ENCODE measurements around the gene LAGE3.
"Not testable (repeated sequence)": the region's sequence is repeated elsewhere in the genome, so short reads cannot be mapped to it uniquely, and the experiment has no call there.

LAGE3 gene

DNA sequence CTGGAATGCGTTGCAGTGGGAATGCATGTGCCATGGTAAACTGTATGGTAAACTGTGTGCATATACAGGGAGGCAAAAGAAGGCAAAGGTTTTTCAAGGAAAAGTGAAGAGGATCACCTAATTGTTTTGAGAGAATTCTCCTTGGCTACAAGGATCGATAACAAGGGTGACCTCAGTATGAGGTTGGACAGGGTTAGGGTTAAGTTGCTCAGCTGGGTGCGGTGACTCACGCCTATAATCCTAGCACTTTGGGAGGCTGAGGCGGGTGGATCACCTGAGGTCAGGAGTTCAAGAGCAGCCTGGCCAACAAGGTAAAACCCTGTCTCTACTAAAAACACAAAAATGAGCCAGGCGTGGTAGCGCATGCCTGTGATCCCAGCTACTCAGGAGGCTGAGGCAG is 22.3 kb upstream of the LAGE3 start:
- not testable (repeated sequence) for DNase-seq

DNA sequence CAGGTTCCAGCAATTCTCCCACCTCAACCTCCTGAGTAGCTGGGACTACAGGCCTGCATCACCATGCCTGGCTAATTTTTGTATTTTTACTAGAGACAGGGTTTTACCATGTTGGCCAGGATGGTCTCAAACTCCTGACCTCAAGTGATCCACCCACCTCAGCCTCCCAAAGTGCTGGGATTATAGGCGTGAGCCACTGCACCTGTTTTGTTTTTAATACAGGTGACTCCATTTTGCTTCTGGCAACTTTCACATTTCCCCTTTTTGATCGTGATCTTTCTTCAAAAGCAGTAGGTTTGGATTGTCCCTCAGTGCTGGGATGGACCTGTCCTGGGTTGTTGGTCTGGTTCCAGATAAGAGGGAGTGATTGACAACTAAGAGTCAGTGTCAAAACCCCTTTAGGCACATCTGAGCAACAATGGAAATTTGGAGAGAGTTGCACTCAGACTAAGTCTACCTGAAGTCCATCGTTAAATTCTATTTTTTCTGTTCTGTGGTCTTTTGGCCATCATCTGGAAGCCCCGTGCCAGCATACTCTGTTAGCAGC is 17.6 kb upstream of the LAGE3 start:
- DNase-seq, result not testable (repeated sequence)

DNA sequence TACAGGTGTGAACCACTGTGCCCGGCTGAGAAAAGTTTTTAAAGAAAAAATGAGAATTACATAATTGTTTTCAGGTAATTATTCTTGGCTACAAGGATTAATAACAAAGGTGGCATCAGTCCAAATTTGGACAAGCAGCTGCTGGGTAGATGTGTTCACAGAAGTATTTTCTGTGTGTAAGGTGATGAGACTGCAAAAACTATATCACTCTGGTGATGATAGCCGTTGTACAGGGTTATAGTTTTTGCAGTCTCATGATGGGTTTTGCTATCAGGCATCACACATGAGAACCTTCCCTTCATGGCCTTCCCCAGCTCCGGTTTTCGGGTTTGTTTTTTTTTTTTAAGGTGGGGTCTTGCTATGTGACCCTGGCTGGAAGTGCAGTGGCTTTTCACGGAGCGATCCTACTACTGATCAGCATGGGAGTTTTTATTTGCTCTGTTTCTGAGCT is 16.4 kb upstream of the LAGE3 start:
- no peak for DNase-seq

DNA sequence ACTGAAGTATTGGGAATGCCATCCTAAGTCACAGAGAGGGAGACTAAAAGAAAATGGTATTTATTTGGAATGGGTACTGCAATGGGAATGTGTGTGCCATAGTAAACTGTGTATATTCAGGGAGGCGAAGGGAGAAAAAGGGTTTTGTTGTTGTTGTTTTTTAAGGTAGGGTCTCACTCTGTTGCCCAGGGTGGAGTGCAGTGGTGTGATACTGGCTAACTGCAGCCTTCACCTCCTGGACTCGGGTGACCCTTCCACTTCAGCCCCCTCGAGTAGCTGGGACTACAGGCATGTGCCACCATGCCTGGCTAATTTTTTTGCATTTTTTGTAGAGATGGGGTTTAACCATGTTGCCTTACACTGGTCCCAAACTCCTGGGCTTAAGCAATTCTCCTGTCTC is 15.6 kb upstream of the LAGE3 start:
- no peak for DNase-seq

GRCh38 chrX:154490414-154491083 is 11.5 kb upstream of the LAGE3 start, which contains the start of gene SLC10A3:
SLC10A3 (minus strand) TSS chrX:154490629; CDS start chrX:154488940, 1,689 bp downstream.
- DNase-seq, result peak; percentile 77

- DNase-seq, result peak; percentile 14
Measured at GRCh38 chrX:154490021-154490413, 10.9 kb upstream of the LAGE3 start.

DNA sequence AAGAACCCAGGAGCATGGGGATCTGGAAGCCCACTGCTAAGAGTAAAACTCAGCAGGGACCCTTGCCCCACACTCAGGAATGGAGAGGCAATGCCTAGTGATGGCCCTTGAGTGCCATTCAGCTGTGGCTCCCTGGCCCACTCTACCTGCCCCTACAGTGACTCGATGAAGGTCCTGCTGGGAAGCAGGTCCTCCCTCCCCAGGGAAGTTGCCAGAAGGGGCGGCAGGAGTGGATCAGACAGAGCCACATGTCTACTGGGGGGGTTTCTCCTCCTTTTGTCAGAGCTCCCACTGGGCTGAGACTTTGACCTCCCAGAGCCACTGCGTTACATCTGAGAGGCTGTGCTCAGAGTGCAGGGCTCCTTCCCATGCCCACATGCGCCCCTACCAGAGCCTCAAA is 10.1 kb upstream of the LAGE3 start:
- DNase-seq, result no peak

DNA sequence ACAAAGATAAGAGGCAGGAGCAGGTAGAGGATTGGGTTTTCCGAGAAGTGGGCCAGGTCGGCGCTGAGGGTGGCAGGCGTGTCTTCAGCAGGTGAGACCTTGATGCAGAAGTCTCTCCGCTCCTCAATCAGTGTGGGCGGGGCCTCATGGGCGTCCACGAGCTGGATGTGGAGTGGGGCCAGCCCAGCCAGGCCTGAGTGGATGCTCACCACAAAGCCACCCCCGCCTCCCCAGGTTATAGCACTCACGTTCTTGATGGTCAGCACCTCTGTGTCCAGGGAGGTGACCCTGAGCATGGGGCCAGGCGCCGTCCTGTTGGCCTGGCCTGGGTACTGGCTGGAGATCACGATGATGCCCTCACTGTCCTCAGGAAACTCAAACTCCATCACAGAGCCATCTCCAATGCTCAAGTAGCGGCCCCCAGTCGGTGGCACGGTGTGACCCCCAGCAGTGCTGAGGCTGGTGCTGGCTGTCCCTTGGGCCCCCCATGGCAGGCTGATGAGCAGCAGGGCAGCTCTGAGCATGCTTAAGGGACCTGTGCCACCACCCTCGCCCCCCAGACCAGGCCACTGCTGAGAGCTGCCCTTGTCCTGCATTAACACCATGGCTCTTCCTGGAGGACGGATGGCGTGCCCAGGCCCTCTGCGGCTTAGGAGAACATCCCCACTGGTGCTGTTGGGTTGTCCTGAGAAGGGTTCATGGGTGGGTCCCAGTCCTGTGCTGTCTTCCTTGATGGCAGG is 9.4 kb upstream of the LAGE3 start:
- DNase-seq, result no peak

DNA sequence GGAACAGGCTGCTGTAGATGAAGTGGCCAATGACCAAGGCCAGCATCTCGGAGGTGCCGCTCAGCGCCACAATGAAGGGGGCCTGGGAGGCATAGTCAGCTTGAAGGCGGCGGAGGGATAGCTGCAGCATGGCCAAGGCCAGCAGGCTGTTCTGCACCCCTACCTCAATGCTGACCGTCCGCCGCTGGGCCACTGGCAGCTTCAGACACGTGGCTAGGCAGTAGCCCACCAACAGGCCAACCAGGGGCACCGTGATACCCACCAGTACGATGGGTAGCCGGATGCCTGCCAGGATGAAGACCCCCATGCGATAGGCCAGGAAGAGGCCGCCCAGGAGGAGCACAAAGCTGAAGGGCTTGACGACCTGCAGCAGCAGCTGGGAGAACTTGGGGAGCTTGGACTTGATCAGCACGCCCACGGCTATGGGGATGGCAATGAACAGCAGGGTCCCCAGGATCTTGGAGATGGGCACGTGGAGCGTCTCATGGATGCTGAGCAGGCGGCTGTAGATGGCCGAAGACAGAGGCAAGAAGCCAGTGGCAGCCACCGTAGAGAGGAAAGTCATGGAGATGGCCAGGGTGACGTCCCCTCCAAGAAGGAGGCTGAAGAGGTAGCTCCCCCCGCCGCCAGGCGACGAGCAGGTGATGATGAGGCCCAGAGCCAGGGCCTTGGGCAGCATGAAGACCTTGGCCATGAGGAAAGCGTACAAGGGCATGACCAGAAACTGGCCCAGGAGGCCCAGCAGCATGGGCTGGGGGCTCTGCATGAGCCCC is 8.6 kb upstream of the LAGE3 start:
- no peak for DNase-seq

DNA sequence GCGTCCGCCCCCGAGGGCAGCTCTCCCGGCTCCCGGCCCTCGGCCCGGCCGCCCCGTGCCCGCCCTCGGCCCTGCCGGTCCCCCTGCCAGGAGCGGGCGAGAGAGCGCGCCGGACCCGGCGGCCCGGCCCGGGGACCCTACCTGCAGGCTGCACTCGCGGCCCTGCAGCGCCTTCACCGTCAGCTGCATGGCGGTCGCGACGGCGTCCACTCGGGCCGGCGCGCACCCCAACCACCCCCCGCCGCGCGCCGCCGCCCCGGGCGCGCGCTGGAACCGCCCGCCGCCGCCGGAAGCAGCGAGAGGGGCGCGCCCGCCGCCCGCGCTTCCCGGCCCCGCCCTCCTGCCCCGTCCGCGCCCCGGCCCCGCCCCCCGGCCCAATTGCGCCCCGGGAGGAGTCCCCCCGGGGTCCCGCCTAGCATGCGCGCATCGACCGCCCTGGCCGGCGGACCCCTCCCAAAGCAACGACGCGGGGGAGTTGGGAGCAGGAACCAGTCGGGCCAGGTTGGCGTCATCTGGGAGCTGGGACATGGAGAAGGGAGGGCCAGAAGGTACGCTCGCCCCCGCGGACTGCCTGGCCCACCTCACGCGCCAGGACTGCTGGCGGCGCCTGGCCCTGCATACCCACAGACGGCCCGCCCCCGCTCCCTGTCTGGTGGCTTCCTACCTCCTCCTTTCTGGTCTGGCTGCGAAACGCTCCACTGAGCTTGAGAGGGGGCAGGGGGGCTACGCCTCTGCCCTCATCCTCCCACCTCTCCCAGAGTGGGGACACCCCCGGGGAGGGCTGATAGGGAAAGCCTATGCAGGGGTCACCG is 7.5 kb upstream of the LAGE3 start, which contains the start of gene UBL4A:
Gene UBL4A (minus strand): TSS at position 220 of the 812 bp plus-strand sequence. CDS start 31 bp downstream, at position 189.
- peak; percentile 10 for DNase-seq

- no peak for DNase-seq
Measured at GRCh38 chrX:154486052-154486395, 6.9 kb upstream of the LAGE3 start.

GRCh38 chrX:154485150-154486051 is 6.3 kb upstream of the LAGE3 start:
- no peak for DNase-seq

DNA sequence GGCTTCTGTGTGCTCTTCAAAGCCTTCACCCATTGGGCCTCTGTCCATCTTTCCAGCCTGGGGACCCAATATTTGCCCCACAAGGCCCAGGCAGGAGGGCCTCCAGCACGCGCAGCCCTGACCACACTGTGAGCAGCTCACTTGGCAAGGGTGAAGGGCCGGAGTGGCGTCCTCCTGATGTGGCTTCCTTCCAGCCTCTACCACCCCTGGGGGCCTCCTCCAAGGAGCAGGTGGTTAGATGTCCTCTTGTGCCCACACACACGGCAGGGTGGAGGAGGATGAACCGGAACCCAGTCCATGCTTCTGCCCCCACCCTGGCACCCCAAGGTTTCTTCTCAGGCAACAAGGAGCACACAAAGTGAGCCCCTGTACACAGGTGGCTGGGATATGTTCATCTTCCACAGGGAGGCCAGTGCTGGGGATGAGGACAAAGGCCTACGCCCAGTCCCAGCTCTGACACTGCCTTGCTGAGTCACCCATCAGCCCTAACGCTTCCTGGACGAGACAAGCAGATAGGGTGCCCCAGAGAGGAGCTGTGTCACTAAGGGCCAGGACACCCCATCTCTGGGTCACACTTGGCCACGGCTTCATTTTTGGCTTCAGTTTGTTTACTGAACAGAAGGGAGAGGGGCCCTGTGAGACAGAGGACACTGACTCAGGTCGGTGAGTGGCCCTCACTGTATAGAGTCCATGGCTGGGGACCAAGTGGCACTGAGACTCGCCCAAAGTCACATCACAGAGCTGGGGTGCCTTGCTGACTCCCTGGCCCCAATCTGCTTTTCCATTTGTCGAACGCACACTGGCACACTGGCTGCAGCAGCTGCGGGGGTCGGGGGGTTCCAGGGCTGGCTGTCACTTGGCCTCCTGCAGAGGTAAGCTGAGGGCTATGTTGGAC is 5.4 kb upstream of the LAGE3 start:
- DNase-seq, result no peak

- DNase-seq, result no peak
Measured at GRCh38 chrX:154483325-154483724, 4.2 kb upstream of the LAGE3 start.

- DNase-seq, result no peak
Measured at GRCh38 chrX:154482786-154483185, 3.7 kb upstream of the LAGE3 start.

DNA sequence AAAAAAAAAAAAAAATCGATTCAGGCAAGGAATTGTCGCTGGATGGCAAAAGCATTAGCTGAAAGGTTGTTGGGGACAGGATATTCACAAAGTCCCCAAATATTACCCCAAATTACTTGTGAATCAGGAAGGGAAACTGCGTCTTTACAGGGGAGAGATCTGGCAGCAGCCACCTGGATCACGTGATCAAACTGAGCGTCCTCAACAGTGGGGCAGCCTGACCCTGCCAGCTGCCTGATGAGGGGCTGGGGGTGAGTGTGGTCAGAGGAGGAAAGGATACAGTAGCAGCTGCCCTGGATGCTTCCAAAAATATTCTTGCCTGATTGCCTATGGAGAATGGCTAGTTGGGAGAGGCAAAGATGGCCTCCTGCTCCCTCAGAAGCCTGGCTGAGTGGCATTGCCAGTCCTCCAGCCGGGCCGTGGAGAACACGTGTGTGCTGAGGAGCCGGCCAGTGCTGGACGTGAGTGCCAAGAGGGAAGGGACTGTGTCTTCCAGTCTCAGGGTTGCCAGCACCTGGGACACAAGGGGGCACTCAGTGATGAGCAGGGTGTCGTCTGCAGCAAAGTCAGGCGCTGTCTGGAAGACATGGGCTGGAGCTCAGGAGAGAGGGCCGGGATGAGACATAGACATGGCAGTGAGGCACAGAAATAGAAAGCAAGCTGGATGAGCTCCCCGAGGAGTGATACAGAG is 3.0 kb upstream of the LAGE3 start:
- DNase-seq, result no peak

DNA sequence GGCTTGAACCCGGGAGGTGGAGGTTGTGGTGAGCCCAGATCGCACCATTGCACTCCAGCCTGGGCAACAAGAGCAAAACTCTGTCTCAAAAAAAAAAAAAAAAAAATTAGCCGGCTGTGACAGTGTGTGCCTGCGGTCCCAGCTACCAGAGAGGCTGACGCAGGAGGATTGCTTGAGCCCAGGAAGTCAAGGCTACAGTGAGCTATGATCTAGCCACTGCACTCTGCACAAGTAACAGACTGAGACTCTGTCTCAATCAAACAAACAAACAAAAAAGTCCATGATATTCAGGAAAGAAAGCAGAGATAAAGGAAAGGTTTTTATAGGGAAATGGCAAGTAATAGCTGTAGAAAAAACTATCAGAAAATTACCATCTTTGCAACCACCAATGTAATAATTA is 2.1 kb upstream of the LAGE3 start:
- no peak for DNase-seq

DNA sequence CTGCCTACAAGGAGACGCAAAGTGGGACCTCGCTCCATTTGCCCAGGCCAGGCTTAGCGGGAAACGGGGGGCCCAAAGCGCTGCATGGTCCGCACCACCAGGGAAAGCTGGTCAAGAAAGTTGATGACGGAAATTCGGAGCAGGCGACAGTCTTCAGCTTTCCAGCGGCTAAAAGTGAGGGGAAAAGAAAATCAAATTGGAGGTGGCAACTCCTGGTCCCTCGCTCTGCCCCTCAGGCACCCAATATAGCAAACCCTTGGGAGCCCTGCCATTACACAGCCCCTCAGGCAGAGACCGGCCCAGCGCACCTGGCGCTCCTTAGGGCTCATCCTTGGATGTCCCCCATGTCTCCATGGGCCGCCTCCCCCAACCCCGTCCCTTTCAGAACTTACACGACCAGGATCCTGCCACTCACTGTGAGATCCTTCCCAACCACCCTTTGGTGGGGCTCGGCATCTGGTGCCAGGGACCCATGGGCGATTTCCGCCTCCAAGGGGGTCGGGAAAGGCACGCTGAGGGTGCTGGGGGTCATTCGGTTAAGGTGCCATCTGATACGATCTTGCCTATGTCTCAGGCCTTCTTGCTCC is 1.1 kb downstream of the LAGE3 start:
- no peak for DNase-seq

DNA sequence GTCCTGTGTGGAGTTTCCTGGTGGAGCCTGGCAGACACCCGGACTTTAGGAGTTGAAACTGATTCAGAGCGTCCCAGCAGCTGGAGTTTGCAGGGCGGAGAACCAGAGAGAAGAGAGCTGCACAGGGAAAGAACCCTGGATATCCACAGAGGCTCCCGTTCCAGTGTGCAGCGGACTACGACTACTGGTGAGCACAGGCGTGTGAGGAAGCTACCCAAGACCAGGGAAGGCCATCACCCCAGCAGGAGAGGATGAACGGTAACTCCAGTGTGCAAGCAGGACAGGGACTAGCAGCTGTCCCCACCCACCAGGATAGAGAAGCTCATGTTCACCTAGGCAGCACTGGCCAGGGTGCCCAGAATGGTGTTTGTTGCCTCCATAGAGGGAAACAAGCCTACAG is 2.3 kb downstream of the LAGE3 start:
- no peak for DNase-seq

Data from NCI-H510A treated with DMSO at 0.1 percent for 48 hours (cell line).